GM15510 (cell line): ENCODE measurements around the gene LGALS3BP.

Experiments
- POLR2A ChIP-seq: IDR thresholded peaks from 3 replicates; pipeline ENCODE4 v1.6.1; 2011; ENCODE audit warnings: borderline replicate concordance; ENCODE audit not compliant: insufficient read length; ENCODE audit errors: extremely low read depth

Gene LGALS3BP

GRCh38 chr17:78966910-78967600 lies 12.7 kb downstream of the LGALS3BP start:
- TF ChIP-seq POLR2A = no peak

- no peak for TF ChIP-seq POLR2A
Measured at GRCh38 chr17:78966123-78966813, 13.5 kb downstream of the LGALS3BP start.

GRCh38 chr17:78965491-78965924 lies 14.2 kb downstream of the LGALS3BP start:
- TF ChIP-seq POLR2A = no peak

- TF ChIP-seq POLR2A = no peak
Measured at GRCh38 chr17:78963378-78963777, 16.3 kb downstream of the LGALS3BP start.

GRCh38 chr17:78962345-78962983 lies 17.3 kb downstream of the LGALS3BP start:
- no peak for TF ChIP-seq POLR2A

- TF ChIP-seq POLR2A = no peak
Measured at GRCh38 chr17:78961571-78961970, 18.2 kb downstream of the LGALS3BP start.

- TF ChIP-seq POLR2A = no peak
Measured at GRCh38 chr17:78960928-78961327, 18.8 kb downstream of the LGALS3BP start.

GRCh38 chr17:78959803-78960202 lies 19.9 kb downstream of the LGALS3BP start:
- TF ChIP-seq POLR2A = no peak

GRCh38 chr17:78958641-78959127 lies 21.0 kb downstream of the LGALS3BP start:
- no peak for TF ChIP-seq POLR2A

GRCh38 chr17:78957128-78957527 lies 22.6 kb downstream of the LGALS3BP start:
- TF ChIP-seq POLR2A = no peak

- TF ChIP-seq POLR2A = no peak
Measured at GRCh38 chr17:78956254-78956653, 23.5 kb downstream of the LGALS3BP start.

- TF ChIP-seq POLR2A = no peak
Measured at GRCh38 chr17:78954684-78955083, 25.0 kb downstream of the LGALS3BP start.

- TF ChIP-seq POLR2A = no peak
Measured at GRCh38 chr17:78953356-78954350, 26.1 kb downstream of the LGALS3BP start.

- no peak for TF ChIP-seq POLR2A
Measured at GRCh38 chr17:78952706-78953105, 27.0 kb downstream of the LGALS3BP start.
